Liver (tissue), 9 donors: ENCODE measurements around the gene VWA3B. TPM values are rescaled to one million over a fixed set of nuclear protein-coding genes. Genes with fewer than 3 reads are reported as not detected.
"Not testable (repeated sequence)": the region's sequence is repeated elsewhere in the genome, so short reads cannot be mapped to it uniquely, and the experiment has no call there.

ENCODE experiments used
- DNase-seq: peaks from one replicate; pipeline ENCODE4 v3.0.0-alpha.2; 2017; ENCODE audit warnings: low spot score
- H3K27ac ChIP-seq, 2 donors: one replicate each; pipeline ENCODE4 v1.7.0; 2013; ENCODE audit warnings: inconsistent platforms in 2 of 2, low read length in 2 of 2, control low read depth in 1 of 2, low read depth in 1 of 2, mild to moderate bottlenecking in 1 of 2
- H3K27me3 ChIP-seq, 4 donors: one replicate each; pipeline versions ENCODE4 v1.6.1 to v1.7.0; 2013; ENCODE audit warnings: low read length in 3 of 4, inconsistent platforms in 1 of 4, mild to moderate bottlenecking in 1 of 4, moderate library complexity in 1 of 4; ENCODE audit not compliant: control insufficient read depth in 4 of 4, insufficient read depth in 4 of 4
- H3K36me3 ChIP-seq, 4 donors: one replicate each; pipeline versions ENCODE4 v1.6.1 to v1.7.0; 2013; ENCODE audit warnings: low read length in 3 of 4, mild to moderate bottlenecking in 3 of 4, low read depth in 1 of 4, moderate library complexity in 1 of 4; ENCODE audit not compliant: control insufficient read depth in 4 of 4, insufficient read depth in 3 of 4
- H3K4me1 ChIP-seq, 4 donors: one replicate each; pipeline versions ENCODE4 v1.6.1 to v1.7.0; 2013; ENCODE audit warnings: low read length in 3 of 4, mild to moderate bottlenecking in 3 of 4, moderate library complexity in 1 of 4; ENCODE audit not compliant: control insufficient read depth in 4 of 4, insufficient read depth in 4 of 4
- H3K4me3 ChIP-seq, 3 donors: one replicate each; pipeline versions ENCODE4 v1.6.1 to v1.7.0; 2013; ENCODE audit warnings: low read length in 3 of 3, control low read depth in 1 of 3, low read depth in 1 of 3, mild to moderate bottlenecking in 1 of 3
- H3K9ac ChIP-seq, 2 donors: one replicate each; pipeline ENCODE4 v1.7.0; 2013; ENCODE audit warnings: low read length in 2 of 2, mild to moderate bottlenecking in 2 of 2, moderate library complexity in 2 of 2, control low read depth in 1 of 2, low read depth in 1 of 2
- H3K9me3 ChIP-seq, 4 donors: one replicate each; pipeline versions ENCODE4 v1.6.1 to v1.7.0; 2013; ENCODE audit warnings: low read length in 3 of 4; ENCODE audit not compliant: control insufficient read depth in 4 of 4
- ATF3 ChIP-seq: IDR thresholded peaks from 2 replicates; pipeline ENCODE4 v1.6.1; 2016; ENCODE audit warnings: antibody characterized with exemption
- CTCF ChIP-seq: fragments of 150-350 bp; IDR thresholded peaks from 2 replicates; pipeline ENCODE4 v1.5.1; 2017; ENCODE audit warnings: improper control_type of control experiment, low read depth, low read length; ENCODE audit not compliant: missing input control
- FOXA1 ChIP-seq: IDR thresholded peaks from 2 replicates; pipeline ENCODE4 v1.6.1; 2016; ENCODE audit warnings: antibody characterized with exemption
- GABPA ChIP-seq, 2 donors: IDR thresholded peaks in 1 of 2; conservative IDR thresholded peaks in 1 of 2; 2 replicates each; pipeline ENCODE4 v1.6.1; 2016; ENCODE audit warnings: antibody characterized with exemption in 2 of 2, mild to moderate bottlenecking in 1 of 2, moderate library complexity in 1 of 2
- HNF4G ChIP-seq: IDR thresholded peaks from 2 replicates; pipeline ENCODE4 v1.6.1; 2016; ENCODE audit warnings: antibody characterized with exemption
- JUND ChIP-seq, 2 donors: IDR thresholded peaks; 2 replicates each; pipeline ENCODE4 v1.6.1; 2016; ENCODE audit warnings: antibody characterized with exemption in 2 of 2
- MAX ChIP-seq: IDR thresholded peaks from 2 replicates; pipeline ENCODE4 v1.6.1; 2016; ENCODE audit warnings: antibody characterized with exemption
- NR2F2 ChIP-seq: IDR thresholded peaks from 2 replicates; pipeline ENCODE4 v1.6.1; 2016; ENCODE audit warnings: antibody characterized with exemption
- RAD21 ChIP-seq, 2 donors: IDR thresholded peaks; 2 replicates each; pipeline ENCODE4 v1.6.1; 2016; ENCODE audit warnings: antibody characterized with exemption in 2 of 2, mild to moderate bottlenecking in 2 of 2
- REST ChIP-seq: IDR thresholded peaks from 2 replicates; pipeline ENCODE4 v1.6.1; 2016; ENCODE audit warnings: antibody characterized with exemption, mild to moderate bottlenecking
- RXRA ChIP-seq, 2 donors: IDR thresholded peaks; 2 replicates each; pipeline ENCODE4 v1.6.1; 2017 to 2018; ENCODE audit warnings: antibody characterized with exemption in 2 of 2, mild to moderate bottlenecking in 1 of 2
- SP1 ChIP-seq: IDR thresholded peaks from 2 replicates; pipeline ENCODE4 v1.6.1; 2018; ENCODE audit warnings: antibody characterized with exemption, mild to moderate bottlenecking
- YY1 ChIP-seq: IDR thresholded peaks from 2 replicates; pipeline ENCODE4 v1.6.1; 2016; ENCODE audit warnings: antibody characterized with exemption, mild to moderate bottlenecking
- ZBTB33 ChIP-seq: IDR thresholded peaks from 2 replicates; pipeline ENCODE4 v1.6.1; 2016; ENCODE audit warnings: antibody characterized with exemption
- WGBS: extraction: QIAGEN DNeasy Blood & Tissue Kit; methylation state at CpG from one replicate; pipeline ENCODE4 v1.1.7; 2013; 5-methylcytosine and 5-hydroxymethylcytosine counted together
- polyA plus RNA-seq, 2 donors: library from polyadenylated mRNA; stranded (reverse) in 1 of 2; unstranded in 1 of 2; fragments of 200-250 nt in 1 of 2; fragments of >200 nt in 1 of 2; fragmentation: Nextera tagmentation in 1 of 2; extraction: Ambion mirVana in 1 of 2; gene quantifications; one replicate each; pipeline versions ENCODE4 v1.2.1 to v1.2.3, GENCODE V29; 2013 to 2015
- total RNA-seq, 2 donors: library from RNA; depleted of rRNA; stranded (reverse); fragments of >200 nt; gene quantifications; one replicate each; pipeline ENCODE4 v1.2.3, GENCODE V29; 2014
- donor health status: healthy.
- donor health status: healthy.
- donor health status: healthy.
- donor health status: healthy.
- donor health status: healthy.

Gene VWA3B
- total and polyA plus RNA-seq, 4 donors, result 0.08 TPM; not detected in 3

GRCh38 chr2:98128556-98129109 is 41.7 kb downstream of the VWA3B start:
- DNase-seq, result no peak
- H3K36me3 ChIP-seq, result no peaks in the 10 kb centered on the region
- no peak overlapping the region for H3K27ac ChIP-seq
- H3K4me1 ChIP-seq, result no peaks in the 10 kb centered on the region
- H3K4me3 ChIP-seq, result no peak overlapping the region
- no peaks in the 10 kb centered on the region for H3K9me3 ChIP-seq
- no peak for TF ChIP-seq HNF4G
- TF ChIP-seq CTCF, result no peak
- TF ChIP-seq GABPA (IDR thresholded peaks at IDR 0.05 in 1 of 2, conservative IDR thresholded peaks at IDR 0.05 in 1 of 2), result no peak
- no peak for TF ChIP-seq RAD21 (IDR thresholded peaks at IDR 0.05)
- no peak for TF ChIP-seq NR2F2
- no peak for TF ChIP-seq ZBTB33
- no peak for TF ChIP-seq FOXA1
- TF ChIP-seq YY1, result no peak
- no peak overlapping the region for H3K9ac ChIP-seq
- H3K27me3 ChIP-seq, result no peaks in the 10 kb centered on the region
- 72% methylated on average over 7 of the region's 7 CpGs for WGBS

- H3K36me3 ChIP-seq, H3K4me3 ChIP-seq, H3K27ac ChIP-seq, H3K27me3 ChIP-seq, H3K4me1 ChIP-seq, H3K9ac ChIP-seq, H3K9me3 ChIP-seq, DNase-seq: not testable (repeated sequence)
- WGBS, result 24% methylated on average over 5 of the region's 5 CpGs
Measured at GRCh38 chr2:98130073-98130472, 43.1 kb downstream of the VWA3B start.

- H3K27ac ChIP-seq, result no peak overlapping the region
- H3K4me1 ChIP-seq, result no peaks in the 10 kb centered on the region
- no peaks in the 10 kb centered on the region for H3K36me3 ChIP-seq
- 71% methylated on average over 12 of the region's 12 CpGs for WGBS
- H3K4me3 ChIP-seq, result no peak overlapping the region
- no peaks in the 10 kb centered on the region for H3K27me3 ChIP-seq
- no peaks in the 10 kb centered on the region for H3K9me3 ChIP-seq
- no peak overlapping the region for H3K9ac ChIP-seq
- DNase-seq, result no peak
- TF ChIP-seq REST (no peak), RAD21 (IDR thresholded peaks at IDR 0.05) (no peak), CTCF (no peak), MAX (no peak), HNF4G (no peak), RXRA (IDR thresholded peaks at IDR 0.05) (no peak), YY1 (no peak), NR2F2 (no peak), ATF3 (no peak), SP1 (no peak), GABPA (IDR thresholded peaks at IDR 0.05 in 1 of 2, conservative IDR thresholded peaks at IDR 0.05 in 1 of 2) (no peak), JUND (IDR thresholded peaks at IDR 0.05) (no peak)
Measured at GRCh38 chr2:98134172-98135005, 47.4 kb downstream of the VWA3B start.
